Hematopoietic multipotent progenitor cell (in vitro differentiated cells): ENCODE measurements around the gene ETV7. TPM values are rescaled to one million over a fixed set of nuclear protein-coding genes. Genes with fewer than 3 reads are reported as not detected.

Experiments used
- DNase-seq, 3 donors: peaks; one replicate each; pipeline ENCODE4 v3.0.0-alpha.2; 2011 to 2015; ENCODE audit warnings: low read depth in 2 of 3, low spot score in 2 of 3
- total RNA-seq: library from RNA; depleted of rRNA; stranded (reverse); fragments of >200 nt; gene quantifications from one replicate; pipeline ENCODE4 v1.2.3, GENCODE V29; 2012

ETV7 gene
- total RNA-seq, 1 donor = 0.27 TPM

DNA sequence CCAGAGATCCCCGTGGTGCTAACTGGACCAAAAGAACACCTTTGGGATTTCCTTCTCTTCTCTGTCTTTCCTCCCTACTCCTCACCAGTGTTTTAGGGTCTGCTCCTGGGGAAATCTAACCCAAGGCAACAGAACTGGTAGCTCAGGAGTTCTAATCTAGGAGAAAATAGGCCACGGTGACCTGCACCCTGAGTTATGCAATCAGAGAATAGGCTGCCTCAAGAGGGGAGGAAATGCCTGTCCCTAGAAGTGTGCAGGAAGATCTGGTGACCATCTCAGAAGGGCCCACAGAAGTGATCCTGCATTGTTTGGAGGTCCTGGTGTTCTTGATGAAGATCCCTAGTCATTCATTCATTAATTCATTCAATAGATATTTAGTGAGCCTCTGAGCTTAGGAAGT is 3.4 kb downstream of the ETV7 start:
- no peak for DNase-seq

DNA sequence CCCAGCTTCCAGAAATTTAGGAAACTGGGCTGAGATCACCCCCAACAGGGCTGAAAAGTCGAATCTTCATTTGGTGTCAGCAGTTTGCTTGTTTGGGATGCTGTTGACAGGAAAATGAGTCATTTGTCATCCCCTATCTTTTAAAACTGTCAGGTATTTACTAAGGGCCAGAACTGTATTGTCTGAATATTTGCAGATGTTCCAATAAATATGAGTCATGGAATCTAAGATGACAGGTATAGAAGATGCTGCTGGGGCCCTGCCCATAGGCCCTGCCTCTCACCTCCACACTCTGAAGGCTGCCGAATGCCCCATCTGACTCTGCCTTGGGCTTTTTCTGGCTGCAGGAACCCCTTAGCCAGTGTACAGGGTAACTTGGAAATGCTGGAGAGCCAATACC is 3.9 kb downstream of the ETV7 start:
- DNase-seq = no peak

DNA sequence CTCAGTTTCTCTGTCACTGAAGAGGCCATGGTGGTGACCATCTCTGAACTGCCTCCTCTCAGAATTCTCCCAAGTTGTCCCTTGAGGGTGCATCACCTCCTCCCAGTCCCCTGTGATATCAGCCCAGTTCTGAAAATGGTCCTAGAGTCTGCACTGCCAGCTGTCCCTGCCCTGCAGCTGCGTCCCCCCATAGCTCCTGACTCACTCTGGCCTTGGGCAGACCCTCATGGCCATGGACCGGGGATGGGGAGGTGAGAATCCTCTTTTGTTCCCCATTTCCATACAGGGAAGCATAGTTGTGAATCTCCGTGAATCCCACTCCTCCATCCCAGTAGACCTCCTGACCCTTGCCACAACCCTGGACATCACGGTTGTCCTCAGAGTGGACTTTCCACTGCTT is 4.5 kb downstream of the ETV7 start:
- no peak for DNase-seq

DNA sequence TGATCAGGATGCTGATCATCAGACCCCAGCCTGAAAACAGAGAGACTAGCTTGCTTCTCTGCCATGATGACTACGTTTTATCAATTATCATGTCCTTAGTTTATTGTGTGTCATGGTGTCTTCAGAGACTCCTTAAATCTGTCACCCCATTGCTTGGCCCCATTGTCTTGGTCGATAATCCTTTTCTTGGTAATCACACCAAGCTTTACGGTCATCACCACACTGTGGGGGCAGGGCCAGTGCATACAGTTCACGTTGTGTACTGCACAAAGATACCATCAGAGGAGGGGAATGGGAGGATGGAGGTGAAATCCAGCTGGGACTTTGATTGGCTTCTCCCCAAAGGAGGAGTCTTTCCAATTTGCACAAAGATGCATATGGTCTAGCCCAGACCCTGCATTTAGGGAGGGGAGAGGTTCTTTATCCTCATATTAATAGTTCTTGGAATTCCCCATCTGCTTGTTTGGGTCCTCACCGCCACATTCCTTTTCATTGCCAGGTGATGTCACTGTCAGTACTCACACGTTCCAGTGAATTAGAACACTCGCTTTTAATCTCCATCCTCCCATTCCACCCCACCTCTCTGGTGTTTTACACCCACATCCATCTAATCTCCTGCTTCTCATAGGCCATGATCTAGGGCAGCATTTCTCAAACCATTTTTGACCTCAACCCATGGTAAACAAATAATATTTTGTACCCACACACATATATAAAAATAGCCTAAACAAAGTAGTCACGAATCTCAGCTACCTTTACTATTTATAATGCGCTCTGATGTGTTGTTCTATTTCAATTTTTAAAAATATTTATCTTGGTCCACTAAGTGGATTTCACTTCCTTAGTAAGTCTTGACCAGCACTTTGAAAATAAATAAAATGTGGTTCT is 5.7 kb downstream of the ETV7 start:
- DNase-seq = no peak

DNA sequence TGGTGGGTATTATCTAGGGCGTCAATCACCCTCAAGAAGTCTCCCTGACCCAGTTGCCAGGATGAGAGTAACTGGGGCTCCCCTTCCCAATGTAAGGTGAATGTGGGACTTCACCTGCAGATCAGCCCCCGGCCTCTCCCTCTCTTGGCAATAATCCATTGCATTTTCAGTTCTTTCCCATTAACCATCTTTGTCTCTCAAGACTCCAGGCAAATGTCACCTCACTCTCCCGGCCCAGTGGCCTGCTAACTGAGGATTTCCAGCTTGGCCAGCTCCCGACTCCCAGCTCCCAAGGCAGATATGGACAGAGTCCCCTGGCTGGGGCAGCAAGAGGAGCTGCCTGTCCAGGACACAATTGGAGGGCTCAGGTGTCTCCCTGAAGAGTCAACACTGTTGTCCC is 7.3 kb downstream of the ETV7 start:
- DNase-seq = no peak

DNA sequence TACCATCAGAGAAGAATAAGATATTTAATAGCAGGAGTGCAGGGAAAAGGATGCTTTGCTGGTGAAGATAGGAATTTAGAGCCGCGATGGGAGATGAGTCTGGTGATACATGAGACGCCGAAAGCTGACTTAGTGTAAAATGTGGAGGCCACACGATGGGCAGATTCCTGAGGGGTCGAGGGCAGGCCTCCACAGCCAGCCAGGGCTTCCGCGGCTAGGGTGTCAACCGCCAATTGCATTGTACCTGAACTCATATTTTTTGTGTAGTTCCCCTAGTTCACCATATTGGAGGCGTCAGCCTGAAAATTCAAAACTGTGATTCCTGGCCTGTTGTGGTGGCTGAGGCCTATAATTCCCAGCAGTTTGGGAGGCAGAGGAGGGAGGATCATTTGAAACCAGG is 8.5 kb downstream of the ETV7 start:
- DNase-seq = no peak

DNA sequence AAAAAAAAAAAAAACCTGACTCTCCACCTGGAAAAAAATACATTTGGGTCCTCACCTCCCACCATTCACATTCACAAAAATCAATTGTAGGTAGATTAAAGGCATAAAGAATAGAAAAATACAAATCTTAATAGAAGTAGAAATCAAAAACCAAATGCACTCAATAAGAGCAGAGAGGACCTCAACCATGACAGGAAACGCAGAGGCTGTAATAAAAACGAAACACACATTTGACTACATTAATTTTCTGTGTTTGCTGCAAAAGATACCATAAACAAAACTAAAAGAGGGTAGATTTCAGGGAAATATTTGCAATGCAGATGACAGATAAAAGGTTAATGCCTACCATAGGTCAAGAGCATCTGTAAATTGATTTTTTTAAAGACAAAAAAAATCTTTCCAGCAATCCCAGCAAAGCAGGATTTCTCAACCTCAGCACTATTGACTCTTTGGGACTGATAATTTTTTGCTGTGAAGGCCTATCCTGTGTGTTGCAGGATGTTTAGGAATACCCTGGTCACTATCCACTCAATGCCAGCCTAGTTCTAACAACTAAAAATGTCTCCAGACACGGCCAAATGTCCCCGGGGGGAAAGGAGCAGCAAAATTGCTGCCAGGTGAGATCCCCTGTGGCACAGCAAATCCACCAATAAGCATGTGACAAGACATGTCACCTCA is 9.1 kb downstream of the ETV7 start:
- DNase-seq = no peak

DNA sequence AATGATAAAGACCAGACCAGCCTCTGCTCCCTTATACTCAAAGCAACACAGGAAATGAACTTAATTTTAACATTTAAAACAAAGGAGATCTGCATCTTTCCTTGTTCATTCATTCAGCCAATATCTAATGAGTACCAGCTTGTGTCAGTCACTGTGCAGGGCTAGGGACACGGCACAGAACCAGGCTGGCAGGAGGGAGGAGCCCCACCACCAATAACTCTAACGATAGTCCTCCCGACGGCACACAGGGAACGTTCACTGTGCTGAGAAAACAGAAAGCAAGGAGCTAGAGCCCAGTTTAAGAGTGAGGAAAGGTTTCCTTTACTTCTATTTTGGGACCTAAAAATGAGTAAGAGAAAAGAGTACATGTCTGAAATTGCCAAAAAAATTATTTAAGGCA is 9.9 kb downstream of the ETV7 start:
- no peak for DNase-seq

DNA sequence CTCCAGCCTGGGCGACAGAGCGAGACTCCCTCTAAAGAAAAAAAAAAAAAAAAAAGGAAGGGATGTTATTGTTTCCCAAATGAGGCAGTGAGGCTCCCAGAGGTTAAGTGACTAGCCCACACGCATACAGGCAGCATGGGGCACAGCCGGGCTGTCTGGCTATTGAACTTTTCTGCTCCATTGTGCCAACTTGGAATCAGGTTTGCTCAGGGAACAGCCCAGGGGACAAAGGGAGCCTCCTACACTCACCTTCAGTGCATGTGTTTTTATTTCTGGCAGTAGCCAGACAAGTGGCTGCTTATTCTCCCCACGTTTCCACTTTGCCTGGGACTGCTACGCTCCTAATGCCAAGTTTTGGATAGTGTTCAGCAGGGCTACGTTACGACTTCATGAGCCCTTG is 10.7 kb downstream of the ETV7 start:
- DNase-seq = no peak

DNA sequence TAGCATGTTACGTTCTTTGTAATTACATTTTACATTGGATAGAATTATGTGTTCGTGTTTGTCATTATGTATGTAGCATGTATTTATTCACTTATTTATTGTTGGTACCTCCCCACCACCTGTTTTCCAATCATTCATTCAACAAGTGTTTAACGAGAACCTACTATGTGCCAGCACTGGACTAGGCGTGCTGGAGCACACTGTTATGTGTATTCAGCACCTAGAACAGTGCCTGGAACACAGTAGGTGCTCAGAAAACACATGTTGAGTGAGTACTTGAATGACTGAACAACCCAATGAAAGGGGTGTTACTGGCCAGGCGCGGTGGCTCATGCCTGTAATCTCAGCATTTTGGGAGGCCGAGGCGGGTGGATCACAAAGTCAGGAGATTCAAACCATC is 11.3 kb downstream of the ETV7 start:
- DNase-seq = no peak

DNA sequence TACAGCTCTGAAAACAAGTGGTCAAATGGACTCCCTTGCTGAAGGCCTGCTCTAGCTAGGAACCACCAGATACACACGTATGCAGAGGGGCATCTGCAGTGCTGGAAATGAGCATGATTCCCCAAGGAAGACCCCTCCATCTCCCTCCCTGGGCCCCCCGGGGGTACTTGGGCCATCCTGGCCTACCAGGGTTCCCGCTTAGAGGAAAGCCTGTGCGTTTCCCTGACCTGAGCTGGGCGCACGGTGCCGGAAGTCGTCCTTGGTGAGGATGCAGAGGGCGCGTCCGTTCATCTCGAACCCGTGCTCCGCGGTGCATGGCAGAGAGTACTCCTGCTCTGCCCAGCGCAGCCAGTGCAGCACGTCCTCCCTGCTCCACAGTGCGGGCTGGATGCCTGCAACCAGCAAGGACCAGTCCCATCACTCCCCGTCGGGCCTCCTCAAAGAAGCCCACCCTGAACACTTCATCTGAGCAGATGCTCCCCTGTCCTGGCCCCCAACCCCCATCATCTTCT is 11.8 kb downstream of the ETV7 start:
- DNase-seq = no peak

DNA sequence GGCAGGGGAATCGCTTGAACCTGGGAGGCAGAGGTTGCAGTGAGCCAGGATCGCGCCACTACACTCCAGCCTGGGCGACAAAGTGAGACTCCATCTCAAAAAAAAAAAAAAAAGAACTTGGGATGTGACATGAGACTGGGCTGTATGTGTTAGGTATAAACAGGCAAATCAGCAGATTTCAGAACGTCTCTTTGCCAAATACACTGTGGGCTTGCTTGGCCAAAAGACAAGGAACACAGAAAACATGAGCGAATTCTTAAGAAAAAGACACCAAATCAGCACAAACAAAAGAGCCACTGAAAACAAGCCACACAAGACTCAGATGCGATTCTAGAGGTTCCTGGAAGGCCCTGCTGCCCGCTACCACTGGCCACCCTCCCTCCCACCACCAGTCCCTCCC is 12.5 kb downstream of the ETV7 start:
- DNase-seq = no peak

DNA sequence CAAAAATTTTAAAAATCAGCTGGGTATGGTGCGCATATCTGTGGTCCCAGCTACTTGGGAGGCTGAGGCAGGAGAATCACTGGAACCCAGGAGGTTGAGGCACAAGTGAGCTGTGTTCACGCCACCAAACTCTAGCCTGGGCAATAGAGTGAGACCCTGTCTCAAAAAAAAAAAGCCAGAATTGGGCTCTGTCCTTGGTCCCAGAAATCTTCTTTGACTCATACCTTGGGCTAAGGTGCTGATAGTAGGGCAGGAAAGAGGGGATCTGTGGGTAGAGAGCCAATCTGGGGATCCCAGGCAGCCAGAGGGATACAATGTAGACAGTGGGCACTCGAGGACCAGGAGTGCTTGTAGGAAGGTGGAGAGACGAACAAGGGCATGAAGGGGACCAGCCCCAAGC is 13.3 kb downstream of the ETV7 start:
- no peak for DNase-seq

DNA sequence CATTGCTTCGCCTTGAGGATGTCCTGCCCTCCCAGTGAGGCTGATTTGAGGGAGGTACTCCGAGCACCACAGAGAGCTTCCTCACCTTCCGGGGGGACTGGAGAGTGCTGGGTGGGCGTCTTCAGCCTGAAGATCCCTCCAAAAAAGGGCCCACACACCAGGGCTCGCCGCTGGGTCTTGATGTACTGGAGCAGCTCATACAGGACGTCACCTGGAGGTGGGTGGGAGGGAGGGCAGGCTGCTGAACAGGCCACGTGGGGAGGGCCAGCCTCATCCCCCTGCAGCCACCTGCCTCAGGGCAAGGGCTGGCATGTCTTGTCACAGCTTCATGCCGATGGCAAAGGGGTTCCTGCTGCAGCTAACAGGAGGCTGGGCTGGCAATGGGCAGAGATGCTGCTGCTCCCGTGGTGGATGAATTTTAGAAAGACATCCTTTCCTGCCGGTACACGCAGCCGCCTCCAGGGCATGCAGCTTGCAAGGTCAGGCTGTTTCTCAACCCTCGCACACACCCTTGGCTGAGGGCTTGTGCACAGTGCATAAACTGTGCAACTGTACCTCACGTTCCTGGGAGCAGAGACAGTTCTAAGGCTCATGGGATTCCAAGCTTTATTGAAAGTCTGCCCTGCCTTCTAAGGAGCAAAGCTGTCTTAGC is 14.0 kb downstream of the ETV7 start:
- no peak for DNase-seq

DNA sequence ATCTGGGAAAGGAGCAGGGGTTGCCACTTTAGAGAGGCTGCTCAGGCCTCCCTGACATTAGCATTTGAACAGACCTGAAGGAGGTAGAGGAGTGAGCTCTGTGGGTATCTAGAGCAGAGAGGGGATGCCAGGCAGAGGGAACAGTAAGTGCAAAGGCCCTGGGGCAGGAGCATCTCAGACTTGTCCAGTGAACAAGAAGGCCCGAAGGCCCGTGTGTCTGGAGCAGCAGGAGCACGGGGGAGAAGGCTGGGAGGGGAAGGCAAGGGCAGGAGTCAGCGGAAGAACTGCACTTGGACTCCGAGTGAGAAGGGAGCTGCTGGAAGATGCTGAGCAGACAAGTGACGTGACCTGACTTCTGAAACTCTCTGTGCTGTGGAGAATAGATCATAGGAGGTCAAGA is 15.4 kb downstream of the ETV7 start:
- DNase-seq = no peak

DNA sequence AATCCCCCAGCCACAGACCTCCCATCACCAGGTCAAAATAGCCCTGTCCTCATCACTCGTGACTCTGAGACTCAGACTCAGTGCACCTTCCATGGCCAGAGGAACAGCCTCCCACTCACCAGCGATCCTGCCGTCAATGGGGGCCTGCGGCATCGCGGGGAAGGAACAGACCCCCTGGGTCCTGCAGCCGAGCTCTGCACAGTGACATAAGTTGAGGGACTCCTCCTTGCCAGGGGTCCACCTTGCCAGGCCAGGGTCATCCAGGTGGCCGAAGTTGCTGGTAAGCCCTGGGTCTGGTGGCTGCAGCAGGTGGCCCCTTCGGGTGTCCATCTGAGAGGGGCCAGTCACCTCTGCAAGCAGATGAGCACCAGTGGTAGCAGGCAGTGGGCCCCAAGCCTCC is 16.3 kb downstream of the ETV7 start:
- DNase-seq = no peak

DNA sequence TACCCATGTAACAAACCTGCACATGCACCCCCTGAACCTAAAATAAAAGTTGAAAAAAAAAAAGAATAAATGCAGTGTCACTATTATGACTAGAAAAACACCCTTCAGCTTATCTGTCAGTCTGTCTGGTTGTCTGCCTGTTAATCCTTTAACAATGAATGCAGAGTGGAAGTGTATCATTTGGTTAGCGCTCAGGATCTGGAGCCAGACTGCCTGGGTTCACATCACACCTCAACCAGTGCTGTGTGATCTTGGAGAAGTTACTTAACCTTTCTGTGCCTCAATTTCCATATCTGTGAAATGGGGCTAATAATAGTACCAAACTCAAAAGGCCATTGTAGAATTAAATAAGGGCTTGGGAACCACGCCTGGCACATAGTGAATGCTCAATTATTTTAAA is 16.8 kb downstream of the ETV7 start:
- DNase-seq = no peak

DNA sequence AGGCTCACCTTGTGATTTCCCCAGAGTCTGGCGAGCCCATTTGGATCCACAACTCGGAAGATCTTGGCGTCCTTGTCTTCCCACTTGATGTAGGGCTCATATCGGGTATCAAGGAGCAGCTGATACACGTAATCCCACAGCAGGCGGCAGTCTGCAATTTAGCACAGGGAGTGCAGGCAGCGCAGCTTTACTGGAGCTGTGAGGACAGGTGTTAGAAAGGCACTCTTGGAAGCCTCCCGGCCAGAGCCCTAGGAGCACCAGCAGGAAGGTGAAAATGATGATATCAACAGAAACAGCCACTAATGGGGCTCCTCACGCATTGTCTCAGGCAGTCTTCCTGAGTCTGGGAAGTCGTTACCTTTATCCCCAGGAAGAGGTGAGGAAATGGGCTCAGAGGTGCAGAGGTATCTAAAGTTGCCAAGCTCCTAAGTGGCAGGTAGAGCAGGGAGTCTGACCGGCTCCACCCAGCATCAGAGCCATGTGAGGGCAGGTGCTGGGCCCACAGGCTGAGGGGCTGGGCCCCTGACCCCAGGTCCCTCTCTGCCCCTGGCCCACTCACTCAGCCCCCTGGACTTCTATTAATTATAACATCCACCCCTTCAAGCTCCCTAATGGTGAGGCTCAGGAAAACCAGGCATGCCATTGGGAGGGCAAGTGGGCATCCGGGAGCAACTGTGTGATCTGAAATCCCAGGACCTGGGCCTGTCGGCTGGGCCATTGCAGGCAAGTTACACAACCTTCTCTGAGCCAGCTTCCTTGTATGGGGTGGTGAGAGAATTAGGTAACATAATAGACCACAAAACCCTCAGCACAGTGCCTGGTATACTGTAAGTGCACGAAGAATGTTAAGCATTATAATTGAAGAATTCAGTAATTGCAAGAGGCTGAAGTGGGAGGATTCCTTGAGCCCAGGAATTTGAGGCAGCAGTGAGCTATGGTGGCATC is 18.3 kb downstream of the ETV7 start:
- DNase-seq = no peak

DNA sequence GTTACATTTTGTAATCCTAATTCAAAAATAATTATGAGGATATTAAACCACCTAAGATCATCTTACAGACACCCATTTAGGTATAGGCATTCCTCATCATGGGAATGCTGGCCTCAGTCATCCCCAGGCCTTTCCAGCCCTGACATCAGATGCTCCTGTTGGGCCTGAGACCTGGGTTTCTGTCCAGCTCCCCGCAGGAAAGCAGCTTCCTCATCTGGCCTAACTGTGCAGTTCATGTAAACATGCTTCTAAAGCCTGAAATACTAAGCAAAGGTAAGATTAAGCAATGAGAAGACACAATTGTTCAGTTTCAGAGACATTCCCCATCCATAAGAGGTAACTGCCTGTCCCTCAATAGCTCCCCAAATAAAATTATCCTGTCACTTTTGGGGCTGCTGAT is 19.0 kb downstream of the ETV7 start:
- DNase-seq = no peak

DNA sequence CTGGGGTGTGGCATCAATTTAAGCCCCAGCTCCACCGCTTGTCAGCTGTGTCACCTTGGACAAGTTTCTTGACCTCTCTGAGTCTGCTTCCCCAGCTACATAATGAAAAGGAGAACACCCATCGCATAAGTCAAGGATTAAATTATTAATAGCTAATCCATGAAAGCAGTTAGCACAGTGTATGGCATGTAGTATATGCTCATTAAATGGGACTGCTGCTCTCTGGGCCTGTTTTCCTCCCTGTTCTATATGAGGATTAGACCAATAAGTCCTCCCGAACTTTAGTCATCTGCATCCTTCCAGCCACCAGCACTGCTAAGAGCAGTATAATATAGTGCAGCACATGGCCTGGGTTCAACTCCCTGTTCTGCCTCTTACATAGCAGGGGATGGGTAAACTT is 19.7 kb downstream of the ETV7 start:
- DNase-seq = no peak
